GM08714 (cell line): Measurements from ENCODE around the gene MBOAT2.
"Not testable (repeated sequence)": the region's sequence is repeated elsewhere in the genome, so short reads cannot be mapped to it uniquely, and the experiment has no call there.

Experiments
- H3K4me3 ChIP-seq: fragments of 200-500 bp; sonication (Bioruptor generic); 2 replicates; pipeline ENCODE4 v1.5.1; 2014; ENCODE audit warnings: mild to moderate bottlenecking, low read length, inconsistent platforms
- ZNF274 ChIP-seq: IDR thresholded peaks from 2 replicates; pipeline ENCODE4 v1.6.1; 2012; ENCODE audit warnings: mild to moderate bottlenecking, low read depth, low read length

The MBOAT2 gene

DNA sequence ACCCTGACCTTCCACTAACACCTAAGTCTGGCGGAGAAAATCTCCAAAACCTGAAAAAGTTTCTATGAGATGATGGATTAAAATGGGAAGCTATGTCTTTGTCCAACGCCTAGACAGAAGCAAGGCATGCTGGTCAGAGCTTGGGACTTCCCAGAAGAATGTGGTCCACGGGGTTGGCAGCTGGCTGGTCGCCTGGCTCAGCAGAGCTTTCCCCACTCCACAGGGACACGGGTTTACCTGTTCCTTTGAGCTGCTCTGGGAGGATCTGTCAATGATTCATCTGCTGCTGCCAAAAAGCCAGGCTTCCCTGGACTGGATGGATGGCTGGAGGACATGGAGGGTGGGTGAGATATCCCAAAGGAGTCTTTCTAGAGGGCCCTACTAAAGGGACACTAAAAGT lies 10.8 kb downstream of the MBOAT2 start:
- no peak overlapping the region for H3K4me3 ChIP-seq
- TF ChIP-seq ZNF274, result no peak

DNA sequence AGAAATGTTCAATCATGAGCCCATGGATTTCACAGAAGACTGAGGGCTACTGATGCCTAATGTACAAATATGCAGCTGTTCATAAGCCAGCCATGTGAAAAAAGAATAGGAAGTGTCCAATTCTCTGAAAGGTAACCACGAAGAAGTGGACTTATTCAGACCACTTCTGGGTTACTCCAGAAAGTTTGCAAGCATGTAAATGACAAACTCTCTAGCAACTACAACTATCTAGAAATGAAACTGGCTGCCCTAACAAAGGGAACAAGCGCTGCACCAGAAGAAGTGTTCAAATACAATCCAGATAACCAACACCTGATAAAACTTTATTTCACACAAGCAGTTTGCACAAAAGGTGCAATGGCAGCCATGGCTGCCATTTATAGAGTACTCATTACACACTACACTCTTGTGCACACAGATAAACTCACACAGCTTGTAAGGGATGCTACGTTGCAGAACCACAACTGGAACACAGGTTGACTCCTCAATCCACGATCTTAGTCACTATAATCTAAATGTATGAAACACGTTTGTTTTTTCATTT lies 13.9 kb downstream of the MBOAT2 start:
- no peak for TF ChIP-seq ZNF274
- no peak overlapping the region for H3K4me3 ChIP-seq

GRCh38 chr2:8987410-8987809 lies 16.1 kb downstream of the MBOAT2 start:
- H3K4me3 ChIP-seq, result no peak overlapping the region
- no peak for TF ChIP-seq ZNF274

- no peak for TF ChIP-seq ZNF274
- H3K4me3 ChIP-seq, result no peak overlapping the region
These were observed 17.0 kb downstream of the MBOAT2 start for GRCh38 chr2:8986327-8986976.

- TF ChIP-seq ZNF274, result no peak
- H3K4me3 ChIP-seq, result peak overlapping the region; percentile 36; the same call in 1 of the 2 replicates
These were observed 17.7 kb downstream of the MBOAT2 start for GRCh38 chr2:8985561-8986326.

- H3K4me3 ChIP-seq, result peak overlapping the region; percentile 72
- no peak for TF ChIP-seq ZNF274
These were observed 18.6 kb downstream of the MBOAT2 start for GRCh38 chr2:8984855-8985254.

DNA sequence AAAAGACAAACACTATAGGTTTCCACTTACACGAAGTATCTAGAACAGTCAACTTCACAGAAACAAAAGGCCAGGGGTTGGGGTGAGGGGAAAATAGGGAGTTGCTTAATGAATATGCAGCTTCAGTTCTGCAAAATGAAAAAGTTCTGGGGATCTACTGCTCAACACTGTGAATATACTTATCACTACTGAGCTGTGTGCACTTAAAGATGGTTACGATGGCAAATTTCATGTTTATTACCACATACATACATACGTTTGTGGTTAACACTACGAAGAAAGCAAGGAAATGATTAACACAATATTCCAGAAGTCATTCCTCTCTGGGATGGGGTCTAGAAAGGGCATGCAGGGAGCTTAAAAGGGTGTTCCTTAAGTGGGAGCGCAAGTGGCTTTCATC lies 19.3 kb downstream of the MBOAT2 start:
- H3K4me3 ChIP-seq, result peak overlapping the region; percentile 72; the same call in 1 of the 2 replicates

GRCh38 chr2:8983571-8983970 lies 19.9 kb downstream of the MBOAT2 start:
- H3K4me3 ChIP-seq, result no peak overlapping the region
- TF ChIP-seq ZNF274, result no peak

More for the DNA sequence above, 19.3 kb downstream of the MBOAT2 start:
- TF ChIP-seq ZNF274, result no peak

DNA sequence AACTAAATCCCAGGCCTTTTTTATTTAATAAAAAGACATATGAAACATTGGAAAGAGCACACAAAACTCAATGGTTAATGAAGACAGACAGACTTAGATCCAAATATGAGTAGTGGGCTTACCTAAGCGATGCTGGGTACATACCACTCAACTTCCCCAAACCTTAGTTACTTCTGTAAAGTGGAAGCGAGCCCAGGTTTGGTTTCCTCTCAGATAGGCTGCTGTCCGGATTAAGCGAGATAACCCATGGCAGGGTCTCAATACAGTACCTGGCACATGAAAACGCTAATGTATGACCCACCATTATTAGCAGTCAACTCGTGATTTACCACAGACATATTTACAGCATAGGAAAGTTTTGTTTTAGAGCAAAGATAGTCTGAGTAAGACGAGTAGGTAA lies 21.6 kb downstream of the MBOAT2 start:
- TF ChIP-seq ZNF274, result no peak

DNA sequence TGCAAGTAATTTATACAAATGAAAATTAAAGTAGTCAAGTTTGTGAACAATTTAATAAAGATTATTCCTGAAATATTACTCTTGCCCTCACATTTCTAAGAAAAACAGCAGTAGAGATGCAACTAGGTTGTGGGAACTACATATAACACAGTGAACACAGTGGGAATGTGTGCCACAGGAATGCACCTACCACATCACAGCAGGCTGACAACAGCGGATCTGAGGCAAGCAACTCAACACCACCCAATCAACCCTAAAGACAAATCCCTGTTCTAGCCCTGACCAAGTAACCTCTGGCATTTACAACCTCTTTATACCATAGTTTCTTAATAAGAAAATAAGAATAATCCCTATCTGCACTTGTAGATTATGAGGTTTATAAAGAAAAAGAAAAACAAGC lies 23.4 kb downstream of the MBOAT2 start:
- TF ChIP-seq ZNF274, result no peak
- no peak overlapping the region for H3K4me3 ChIP-seq

More for the DNA sequence above, 21.6 kb downstream of the MBOAT2 start:
- no peak overlapping the region for H3K4me3 ChIP-seq

GRCh38 chr2:8977758-8978157 lies 25.7 kb downstream of the MBOAT2 start:
- TF ChIP-seq ZNF274, result no peak

GRCh38 chr2:8976442-8977259 lies 26.8 kb downstream of the MBOAT2 start:
- no peak overlapping the region for H3K4me3 ChIP-seq
- no peak for TF ChIP-seq ZNF274

More at GRCh38 chr2:8977758-8978157, 25.7 kb downstream of the MBOAT2 start:
- H3K4me3 ChIP-seq, result no peak overlapping the region

- H3K4me3 ChIP-seq, result no peak overlapping the region
- TF ChIP-seq ZNF274, result no peak
These were observed 29.5 kb downstream of the MBOAT2 start for GRCh38 chr2:8974016-8974415.

- not testable (repeated sequence) for H3K4me3 ChIP-seq
These were observed 30.5 kb downstream of the MBOAT2 start for GRCh38 chr2:8973017-8973416.

DNA sequence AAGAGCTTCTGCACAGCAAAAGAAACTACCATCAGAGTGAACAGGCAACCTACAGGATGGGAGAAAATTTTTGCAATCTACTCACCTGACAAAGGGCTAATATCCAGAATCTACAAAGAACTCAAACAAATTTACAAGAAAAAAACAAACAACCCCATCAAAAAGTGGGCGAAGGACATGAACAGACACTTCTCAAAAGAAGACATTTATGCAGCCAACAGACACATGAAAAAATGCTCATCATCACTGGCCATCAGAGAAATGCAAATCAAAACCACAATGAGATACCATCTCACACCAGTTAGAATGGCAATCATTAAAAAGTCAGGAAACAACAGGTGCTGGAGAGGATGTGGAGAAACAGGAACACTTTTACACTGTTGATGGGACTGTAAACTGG lies 30.9 kb downstream of the MBOAT2 start:
- H3K4me3 ChIP-seq, result not testable (repeated sequence)

DNA sequence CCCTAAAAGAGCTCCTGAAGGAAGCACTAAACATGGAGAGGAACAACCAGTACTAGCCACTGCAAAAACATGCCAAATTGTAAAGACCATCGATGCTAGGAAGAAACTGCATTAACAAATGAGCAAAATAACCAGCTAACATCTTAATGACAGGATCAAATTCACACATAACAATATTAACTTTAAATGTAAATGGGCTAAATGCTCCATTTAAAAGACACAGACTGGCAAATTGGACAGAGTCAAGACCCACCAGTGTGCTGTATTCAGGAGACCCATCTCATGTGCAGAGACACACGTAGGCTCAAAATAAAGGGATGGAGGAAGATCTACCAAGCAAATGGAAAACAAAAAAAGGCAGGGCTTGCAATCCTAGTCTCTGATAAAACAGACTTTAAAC lies 34.1 kb downstream of the MBOAT2 start:
- not testable (repeated sequence) for H3K4me3 ChIP-seq
